Natural killer cell treated with Interleukin-12 subunit alpha and Interleukin-12 subunit beta and Interleukin-15 and Interleukin-18, amount 100 ng/mL, for 72 hours (primary cell): Measurements from ENCODE around the gene AKT1. TPM values are rescaled to one million over a fixed set of nuclear protein-coding genes. Genes with fewer than 3 reads are reported as not detected.

Experiments used
- ATAC-seq, 2 donors: fragments of 150-1000 bp; cut with Tn5 transposase in 1 of 2; sonication (Bioruptor Pico), chemical (Tn5 transposase) in 1 of 2; 2 replicates each; pipeline ENCODE4 v1.10.0; 2021
- DNase-seq: peaks from one replicate; pipeline ENCODE4 v3.0.0; 2022; ENCODE audit warnings: low spot score
- H3K27ac Mint-ChIP-seq, 2 donors: 1 replicate in 1 of 2; 2 replicates in 1 of 2; pipeline ENCODE4 v1.8.0; 2022; ENCODE audit warnings: mixed read lengths in 2 of 2, mild to moderate bottlenecking in 1 of 2, moderate library complexity in 1 of 2
- H3K27me3 Mint-ChIP-seq, 2 donors: 1 replicate in 1 of 2; 2 replicates in 1 of 2; pipeline ENCODE4 v1.8.0; 2022; ENCODE audit warnings: mixed read lengths in 2 of 2
- H3K36me3 Mint-ChIP-seq: one replicate; pipeline ENCODE4 v1.8.0; 2022; ENCODE audit warnings: mixed read lengths
- H3K4me1 Mint-ChIP-seq, 2 donors: 1 replicate in 1 of 2; 2 replicates in 1 of 2; pipeline ENCODE4 v1.8.0; 2022; ENCODE audit warnings: low read depth in 2 of 2, mixed read lengths in 2 of 2, mild to moderate bottlenecking in 1 of 2
- H3K4me3 Mint-ChIP-seq: one replicate; pipeline ENCODE4 v1.8.0; 2022; ENCODE audit warnings: mixed read lengths
- H3K9me3 Mint-ChIP-seq: 2 replicates; pipeline ENCODE4 v1.8.0; 2022; ENCODE audit warnings: mixed read lengths
- total RNA-seq, 2 donors: library from RNA; stranded (reverse); gene quantifications; one replicate each; pipeline ENCODE4 v1.2.3, GENCODE V29; 2022

AKT1 gene
- total RNA-seq, 2 donors from 2014 or later, result 128 to 229 TPM

- peaks cover 0 to 7% of the 10 kb centered on the region in 2 donors for H3K27me3 Mint-ChIP-seq
- no peak overlapping the region for H3K27ac Mint-ChIP-seq
- no peak for DNase-seq
- peaks cover 0 to 5% of the 10 kb centered on the region in 2 donors for H3K4me1 Mint-ChIP-seq
- no peak for ATAC-seq
- H3K36me3 Mint-ChIP-seq, result no peaks in the 10 kb centered on the region
- no peak overlapping the region for H3K4me3 Mint-ChIP-seq
- no peaks in the 10 kb centered on the region for H3K9me3 Mint-ChIP-seq
These were observed 66.9 kb downstream of the AKT1 start for GRCh38 chr14:104728631-104729030.

GRCh38 chr14:104726600-104727451 lies 68.7 kb downstream of the AKT1 start:
- DNase-seq, result no peak
- Mint-ChIP-seq H3K4me3 (no peak overlapping the region), H3K9me3 (no peaks in the 10 kb centered on the region), H3K36me3 (no peaks in the 10 kb centered on the region), H3K27me3 (peaks cover 0 to 7% of the 10 kb centered on the region in 2 donors), H3K27ac (no peak overlapping the region), H3K4me1 (peaks cover 0 to 5% of the 10 kb centered on the region in 2 donors)
- no peak for ATAC-seq

GRCh38 chr14:104725772-104726548 lies 69.6 kb downstream of the AKT1 start:
- peaks cover 0 to 7% of the 10 kb centered on the region in 2 donors for H3K27me3 Mint-ChIP-seq
- DNase-seq, result no peak
- no peak overlapping the region for H3K27ac Mint-ChIP-seq
- peak overlapping the region; percentile 55 for H3K4me3 Mint-ChIP-seq
- H3K9me3 Mint-ChIP-seq, result no peaks in the 10 kb centered on the region
- ATAC-seq, result no peak
- no peaks in the 10 kb centered on the region for H3K36me3 Mint-ChIP-seq
- peaks cover 0 to 5% of the 10 kb centered on the region in 2 donors for H3K4me1 Mint-ChIP-seq

- H3K4me1 Mint-ChIP-seq, result peaks cover 0 to 5% of the 10 kb centered on the region in 2 donors
- H3K27ac Mint-ChIP-seq, result no peak overlapping the region
- peaks cover 0 to 7% of the 10 kb centered on the region in 2 donors for H3K27me3 Mint-ChIP-seq
- H3K36me3 Mint-ChIP-seq, result no peaks in the 10 kb centered on the region
- no peak for DNase-seq
- no peak for ATAC-seq
- H3K4me3 Mint-ChIP-seq, result peak overlapping the region; percentile 55
- no peaks in the 10 kb centered on the region for H3K9me3 Mint-ChIP-seq
These were observed 70.4 kb downstream of the AKT1 start for GRCh38 chr14:104724981-104725771.

- no peak for DNase-seq
- no peaks in the 10 kb centered on the region for H3K9me3 Mint-ChIP-seq
- H3K27me3 Mint-ChIP-seq, result peaks cover 0 to 7% of the 10 kb centered on the region in 2 donors
These were observed 71.1 kb downstream of the AKT1 start for GRCh38 chr14:104724407-104724980.

GRCh38 chr14:104723651-104724406 lies 71.7 kb downstream of the AKT1 start, which contains the start of gene ADSS1:
ADSS1 (plus strand) TSS chr14:104724229; CDS start chr14:104724271, 42 bp downstream.
- Mint-ChIP-seq H3K9me3 (no peaks in the 10 kb centered on the region), H3K4me1 (peaks cover 0 to 5% of the 10 kb centered on the region in 2 donors), H3K4me3 (peak within 1 kb of the TSS; percentile 55), H3K36me3 (no peaks in the 10 kb centered on the region), H3K27me3 (peaks cover 0 to 4% of the 10 kb centered on the region in 2 donors), H3K27ac (no peak within 1 kb of the TSS)
- ATAC-seq (peak; percentile 85 to 92), DNase-seq (peak; percentile 84)

More at GRCh38 chr14:104724407-104724980, 71.1 kb downstream of the AKT1 start:
- Mint-ChIP-seq H3K27ac (no peak overlapping the region), H3K36me3 (no peaks in the 10 kb centered on the region), H3K4me1 (peaks cover 0 to 5% of the 10 kb centered on the region in 2 donors), H3K4me3 (peak overlapping the region; percentile 55)
- peak in 1 of 2 donors; percentile 0 for ATAC-seq

- Mint-ChIP-seq H3K9me3 (no peaks in the 10 kb centered on the region), H3K27me3 (peaks cover 0 to 4% of the 10 kb centered on the region in 2 donors), H3K4me3 (no peak overlapping the region), H3K36me3 (no peaks in the 10 kb centered on the region), H3K4me1 (peaks cover 0 to 5% of the 10 kb centered on the region in 2 donors), H3K27ac (no peak overlapping the region)
- no peak for ATAC-seq
- DNase-seq, result no peak
These were observed 72.5 kb downstream of the AKT1 start for GRCh38 chr14:104722938-104723650.

GRCh38 chr14:104721505-104722431 lies 73.8 kb downstream of the AKT1 start:
- Mint-ChIP-seq H3K27ac (no peak overlapping the region), H3K4me3 (no peak overlapping the region), H3K9me3 (no peaks in the 10 kb centered on the region), H3K4me1 (peaks cover 0 to 3% of the 10 kb centered on the region in 2 donors), H3K36me3 (no peaks in the 10 kb centered on the region), H3K27me3 (no peaks in the 10 kb centered on the region)
- ATAC-seq (no peak), DNase-seq (no peak)

Other genes starting within 250 kb of the AKT1 start
- not detected for gene C14orf180, start 216.0 kb downstream of the AKT1 start, total RNA-seq
- gene TMEM179, start 191.0 kb downstream of the AKT1 start, total RNA-seq, result under 1 TPM; 0.48 to 0.84 TPM
- gene INF2, start 106.1 kb downstream of the AKT1 start, total RNA-seq, result 10 to 100 TPM; 19.2 to 44.9 TPM
- gene ADSS1, start 71.5 kb downstream of the AKT1 start, total RNA-seq, result under 1 TPM; 0.50 to 0.61 TPM
- 100 to 1,000 TPM in 1 of 2 donors, 10 to 100 TPM in 1; 74.5 to 157 TPM for gene SIVA1, start 42.6 kb downstream of the AKT1 start, total RNA-seq
- gene ZBTB42, start 5.4 kb upstream of the AKT1 start, total RNA-seq, result 1 to 10 TPM; 1.3 to 3.0 TPM
- 1 to 10 TPM; 3.4 to 3.8 TPM for gene CEP170B, start 69.5 kb upstream of the AKT1 start, total RNA-seq
- not detected for gene PLD4, start 129.1 kb upstream of the AKT1 start, total RNA-seq
- not detected for gene AHNAK2, start 182.6 kb upstream of the AKT1 start, total RNA-seq
- 1 to 10 TPM; 1.2 to 1.5 TPM for gene CLBA1, start 190.0 kb upstream of the AKT1 start, total RNA-seq
- 10 to 100 TPM; 39.9 to 71.5 TPM for gene CDCA4, start 225.3 kb upstream of the AKT1 start, total RNA-seq